OCI-LY1 (cell line): ENCODE measurements around the gene CIB2.

Experiments
- EZH2 ChIP-seq: fragments of 200-600 bp; sonication (generic), shearing (Covaris generic); IDR thresholded peaks from 2 replicates; pipeline ENCODE4 v1.8.0; 2017; ENCODE audit warnings: borderline replicate concordance, mixed run types, mild to moderate bottlenecking, antibody characterized with exemption, low read length, moderate library complexity, mixed read lengths
- TF ChIP-seq, protein P1 (sequence below): fragments of 200-600 bp; sonication (generic), shearing (Covaris generic); IDR thresholded peaks from 2 replicates; pipeline ENCODE4 v1.5.1; 2017; ENCODE audit warnings: mild to moderate bottlenecking, antibody characterized with exemption, low read length, moderate library complexity, mixed read lengths

DNA sequence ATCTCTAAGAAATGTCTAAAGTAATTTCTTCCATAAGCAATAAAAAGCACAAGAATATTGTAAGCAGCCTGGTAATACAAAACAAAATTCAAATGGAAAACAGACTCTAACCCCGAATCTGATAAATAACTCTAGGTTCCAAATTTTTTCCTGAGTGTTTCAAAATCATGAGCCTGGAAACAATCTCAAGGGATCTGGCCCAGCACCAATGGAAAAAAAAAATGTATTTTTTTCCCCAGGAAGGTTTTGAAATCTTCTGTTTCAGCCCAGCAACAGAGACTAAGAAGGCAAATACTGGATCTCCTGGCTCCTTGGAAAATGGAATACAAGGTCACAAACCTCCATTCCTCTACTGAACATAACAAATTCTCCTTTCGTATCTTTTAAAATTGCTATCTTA lies 66.7 kb downstream of the CIB2 start:
- TF ChIP-seq, protein P1, sequence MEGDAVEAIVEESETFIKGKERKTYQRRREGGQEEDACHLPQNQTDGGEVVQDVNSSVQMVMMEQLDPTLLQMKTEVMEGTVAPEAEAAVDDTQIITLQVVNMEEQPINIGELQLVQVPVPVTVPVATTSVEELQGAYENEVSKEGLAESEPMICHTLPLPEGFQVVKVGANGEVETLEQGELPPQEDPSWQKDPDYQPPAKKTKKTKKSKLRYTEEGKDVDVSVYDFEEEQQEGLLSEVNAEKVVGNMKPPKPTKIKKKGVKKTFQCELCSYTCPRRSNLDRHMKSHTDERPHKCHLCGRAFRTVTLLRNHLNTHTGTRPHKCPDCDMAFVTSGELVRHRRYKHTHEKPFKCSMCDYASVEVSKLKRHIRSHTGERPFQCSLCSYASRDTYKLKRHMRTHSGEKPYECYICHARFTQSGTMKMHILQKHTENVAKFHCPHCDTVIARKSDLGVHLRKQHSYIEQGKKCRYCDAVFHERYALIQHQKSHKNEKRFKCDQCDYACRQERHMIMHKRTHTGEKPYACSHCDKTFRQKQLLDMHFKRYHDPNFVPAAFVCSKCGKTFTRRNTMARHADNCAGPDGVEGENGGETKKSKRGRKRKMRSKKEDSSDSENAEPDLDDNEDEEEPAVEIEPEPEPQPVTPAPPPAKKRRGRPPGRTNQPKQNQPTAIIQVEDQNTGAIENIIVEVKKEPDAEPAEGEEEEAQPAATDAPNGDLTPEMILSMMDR: no peak
- TF ChIP-seq EZH2: no peak
